Activated naive CD4-positive, alpha-beta T cell treated with anti-CD3 and anti-CD28 coated beads for 36 hours (primary cell): ENCODE data around the gene TNIP3. TPM values are rescaled to one million over a fixed set of nuclear protein-coding genes. Genes with fewer than 3 reads are reported as not detected.

Source experiments
- CTCF ChIA-PET: fragments of 350-600 bp; sonication (Branson Sonifier 250); formaldehyde crosslinking; loops from one replicate; lab custom pipeline; 2021; ENCODE audit warnings: antibody characterized with exemption; lab: Charles Lee
- DNase-seq: peaks from one replicate; pipeline ENCODE4 v3.0.0-alpha.2; 2020
- H3K27ac Mint-ChIP-seq: one replicate; pipeline ENCODE4 v1.8.0; 2021; ENCODE audit warnings: mild to moderate bottlenecking, mixed read lengths
- H3K27me3 Mint-ChIP-seq: one replicate; pipeline ENCODE4 v1.8.0; 2021; ENCODE audit warnings: low read depth, mixed read lengths
- H3K36me3 Mint-ChIP-seq: one replicate; pipeline ENCODE4 v1.8.0; 2021; ENCODE audit warnings: low read depth, mixed read lengths
- H3K4me1 Mint-ChIP-seq: one replicate; pipeline ENCODE4 v1.8.0; 2021; ENCODE audit warnings: low read depth, mixed read lengths
- H3K4me3 Mint-ChIP-seq: one replicate; pipeline ENCODE4 v1.8.0; 2021; ENCODE audit warnings: mild to moderate bottlenecking, moderate library complexity, mixed read lengths
- H3K9me3 Mint-ChIP-seq: one replicate; pipeline ENCODE4 v1.8.0; 2021; ENCODE audit warnings: mixed read lengths
- intact Hi-C: fragments of 100-400 bp; cut with micrococcal nuclease; formaldehyde crosslinking; loops from one replicate; pipeline ENCODE4 v1.15.1; 2023
- total RNA-seq, 2 experiments: library from RNA; stranded (reverse); gene quantifications; one replicate each; pipeline ENCODE4 v1.2.3, GENCODE V29; 2021

TNIP3 gene
- total RNA-seq, 2 experiments from 2014 or later, result 1.8 to 2.7 TPM

DNA sequence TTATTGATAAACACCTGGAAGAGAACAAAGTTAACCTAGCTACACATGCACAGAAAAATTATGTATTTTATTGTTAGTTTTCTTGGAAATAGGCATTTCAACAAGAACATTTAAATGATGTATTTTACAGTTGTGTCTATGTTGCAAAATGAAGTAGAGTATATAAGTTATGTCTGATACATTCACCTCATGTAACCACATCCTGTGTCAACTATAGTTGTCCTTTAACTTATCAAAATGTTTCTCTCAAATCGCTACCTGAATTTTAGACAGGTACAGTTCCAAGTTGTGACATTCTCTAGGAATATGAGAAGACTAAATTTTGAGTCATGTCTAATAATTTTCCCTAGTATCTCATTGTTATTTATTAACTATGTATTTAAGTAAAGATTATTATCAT is 27.2 kb upstream of the TNIP3 start:
- no peak overlapping the region for H3K4me3 Mint-ChIP-seq
- no peaks in the 10 kb centered on the region for H3K36me3 Mint-ChIP-seq
- H3K27me3 Mint-ChIP-seq, result no peaks in the 10 kb centered on the region
- H3K4me1 Mint-ChIP-seq, result peaks cover 49% of the 10 kb centered on the region
- H3K9me3 Mint-ChIP-seq, result no peaks in the 10 kb centered on the region
- DNase-seq, result no peak
- intact Hi-C loops, result loop anchor here (2.0 to 5.0 kb wide), 4 partner anchors 466 to 1035 kb away; partner anchors contain the start of gene ANXA5
- CTCF ChIA-PET, result interaction anchor here (1.1 to 5.5 kb wide), 17 partner anchors 8 to 120 kb away, joined by 3 to 86 read pairs (median 18); no protein-coding TSS in a partner anchor
- no peak overlapping the region for H3K27ac Mint-ChIP-seq

DNA sequence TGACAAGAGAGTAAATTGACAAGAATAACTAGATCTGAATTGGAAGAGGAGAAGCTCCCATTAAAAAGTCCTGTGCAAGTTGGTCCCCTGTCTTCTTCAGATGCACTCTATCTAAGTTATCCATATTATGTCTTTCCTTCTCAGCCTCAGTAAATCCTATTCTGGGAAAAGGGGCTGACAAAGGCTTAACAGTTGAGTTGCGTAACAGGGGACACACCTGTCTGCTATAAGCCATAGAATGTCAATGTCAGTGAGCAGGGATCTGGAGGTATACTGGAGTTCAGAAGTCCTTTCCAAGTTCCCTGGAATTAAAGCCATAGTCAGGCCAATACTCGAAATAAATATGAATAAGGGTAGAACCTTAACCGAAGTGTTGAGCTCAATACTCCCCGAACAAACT is 26.3 kb upstream of the TNIP3 start:
- Mint-ChIP-seq H3K4me1 (peaks cover 52% of the 10 kb centered on the region), H3K36me3 (no peaks in the 10 kb centered on the region), H3K27me3 (no peaks in the 10 kb centered on the region), H3K27ac (peak overlapping the region; percentile 51), H3K4me3 (no peak overlapping the region), H3K9me3 (no peaks in the 10 kb centered on the region)
- DNase-seq, result no peak
- CTCF ChIA-PET, result interaction anchor here (1.0 to 5.5 kb wide), 11 partner anchors 8 to 118 kb away, joined by 3 to 86 read pairs (median 5); no protein-coding TSS in a partner anchor
- intact Hi-C loops, result loop anchor here (1.0 to 5.0 kb wide), 6 partner anchors 8 to 1034 kb away; partner anchors contain the start of gene ANXA5

DNA sequence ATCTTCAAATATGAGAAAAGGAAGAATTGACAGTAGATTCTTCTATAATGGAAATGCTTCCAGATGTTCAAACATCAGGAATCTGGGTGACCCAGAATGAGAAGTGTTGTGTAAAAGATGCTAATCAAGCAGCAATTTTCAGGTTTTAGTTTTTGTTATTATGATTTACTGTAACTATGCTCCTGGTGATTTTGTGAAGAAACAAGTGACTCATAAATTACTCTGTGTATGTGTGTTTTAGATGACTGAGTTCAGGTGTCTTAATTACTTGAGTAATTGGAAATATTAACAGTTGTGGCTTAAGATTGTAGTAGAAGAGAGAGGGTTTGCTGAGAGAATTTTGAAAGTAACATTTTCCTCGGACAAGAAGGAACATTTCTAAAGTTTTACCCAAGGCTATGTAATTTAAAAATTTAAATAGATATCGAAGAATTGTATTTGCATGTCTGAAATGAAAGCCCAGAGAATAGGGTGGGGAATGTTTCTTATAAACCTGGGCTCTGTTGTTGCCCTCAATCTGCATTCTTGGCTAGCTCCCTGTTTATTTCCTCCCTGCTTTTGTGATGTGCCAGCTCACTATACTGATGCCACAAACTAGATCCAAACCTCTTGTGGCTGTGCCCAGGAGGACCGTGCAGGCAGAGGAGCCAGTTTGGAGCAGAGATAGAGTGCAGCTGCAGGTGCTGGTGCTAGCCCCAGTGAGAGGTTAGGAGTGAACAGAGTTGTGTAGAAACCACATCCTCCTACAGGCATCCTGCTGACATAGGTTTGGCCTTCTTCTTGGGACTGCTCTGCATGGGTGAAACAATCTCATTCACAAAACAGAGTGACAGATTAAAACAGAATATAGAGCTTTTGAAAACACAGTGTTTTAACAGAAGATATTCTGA is 25.4 kb upstream of the TNIP3 start:
- H3K36me3 Mint-ChIP-seq, result no peaks in the 10 kb centered on the region
- no peak overlapping the region for H3K4me3 Mint-ChIP-seq
- CTCF ChIA-PET, result interaction anchor here (0.6 to 5.5 kb wide), 9 partner anchors 11 to 372 kb away, joined by 3 to 86 read pairs (median 5); no protein-coding TSS in a partner anchor
- DNase-seq, result peak; percentile 70
- H3K27ac Mint-ChIP-seq, result peak overlapping the region; percentile 51
- no peaks in the 10 kb centered on the region for H3K9me3 Mint-ChIP-seq
- intact Hi-C loops, result loop anchor here (1.0 to 10.0 kb wide), 8 partner anchors 7 to 1265 kb away; partner anchors contain the start of genes ANXA5 and IL2
- peaks cover 49% of the 10 kb centered on the region for H3K4me1 Mint-ChIP-seq
- no peaks in the 10 kb centered on the region for H3K27me3 Mint-ChIP-seq

DNA sequence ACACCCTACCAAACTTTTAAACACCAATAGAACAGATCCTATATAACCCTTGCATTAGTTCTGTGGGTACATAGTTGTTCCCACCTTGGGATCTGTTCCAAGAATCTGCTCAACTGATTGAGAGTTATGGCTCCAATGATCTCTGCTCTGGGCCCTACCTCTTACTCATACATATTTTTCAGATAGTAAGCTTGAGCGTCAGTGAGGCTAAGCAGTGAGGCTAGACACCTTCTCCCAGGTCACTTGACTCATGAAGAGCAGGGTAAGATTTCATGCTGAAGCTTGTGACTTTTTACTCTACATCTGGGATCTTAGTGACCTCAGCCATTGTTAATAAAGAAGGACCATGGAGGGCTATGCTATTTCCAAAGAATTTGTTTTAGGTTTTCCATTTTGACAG is 23.1 kb upstream of the TNIP3 start:
- Mint-ChIP-seq H3K4me3 (no peak overlapping the region), H3K36me3 (no peaks in the 10 kb centered on the region), H3K27ac (no peak overlapping the region), H3K4me1 (peaks cover 54% of the 10 kb centered on the region), H3K27me3 (no peaks in the 10 kb centered on the region), H3K9me3 (no peaks in the 10 kb centered on the region)
- no peak for DNase-seq
- intact Hi-C loops, result loop anchor here (10.0 kb wide), 1 partner anchor 1268 kb away; the partner anchor contains the start of gene IL2
- CTCF ChIA-PET, result interaction anchor here (1.1 to 1.6 kb wide), 2 partner anchors 9 to 33 kb away, joined by 3 to 4 read pairs; no protein-coding TSS in a partner anchor

DNA sequence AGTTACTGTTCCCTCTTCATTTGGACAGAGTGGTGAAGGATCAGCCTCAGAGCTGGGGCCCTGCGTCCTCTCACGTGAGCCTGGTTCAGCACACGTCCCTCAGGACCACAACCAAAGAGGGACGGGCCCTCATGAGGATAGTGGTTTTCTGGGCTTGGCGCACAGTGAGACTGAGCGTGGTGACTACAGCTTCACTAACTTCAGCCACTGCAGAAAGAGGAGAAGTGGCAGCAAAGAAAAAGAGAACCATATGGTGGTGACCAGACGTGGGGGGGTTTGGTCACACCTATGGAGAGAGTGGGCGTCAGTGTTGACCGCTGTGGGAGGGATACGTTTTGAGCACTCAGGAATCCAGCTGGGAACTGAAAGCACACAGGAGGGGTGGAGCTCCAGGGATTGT is 21.8 kb upstream of the TNIP3 start:
- Mint-ChIP-seq H3K27me3 (no peaks in the 10 kb centered on the region), H3K27ac (no peak overlapping the region), H3K4me3 (no peak overlapping the region), H3K4me1 (peaks cover 53% of the 10 kb centered on the region), H3K9me3 (no peaks in the 10 kb centered on the region), H3K36me3 (no peaks in the 10 kb centered on the region)
- CTCF ChIA-PET, result interaction anchor here (0.7 to 1.6 kb wide), 2 partner anchors 7 to 14 kb away, joined by 3 to 4 read pairs; no protein-coding TSS in a partner anchor
- intact Hi-C loops, result loop anchor here (10.0 kb wide), 1 partner anchor 1269 kb away; the partner anchor contains the start of gene IL2
- no peak for DNase-seq

DNA sequence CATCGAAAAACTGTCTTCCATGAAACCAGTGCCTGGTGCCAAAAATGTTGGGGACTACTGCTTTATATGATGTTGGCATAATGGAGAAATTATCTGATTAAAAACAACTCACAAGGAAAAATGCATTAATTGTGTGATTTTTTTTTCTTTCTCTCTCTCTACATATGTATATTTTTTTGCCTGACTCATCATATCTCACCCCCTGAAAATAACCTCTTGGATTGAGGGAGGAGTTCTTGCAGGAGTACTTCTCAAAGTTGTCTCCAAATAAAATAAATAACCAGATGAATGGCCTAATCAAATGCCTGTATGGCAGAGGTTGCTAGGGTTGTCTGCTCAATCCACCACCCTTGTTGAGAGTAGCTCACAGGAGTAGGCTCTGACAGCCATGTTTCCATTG is 19.9 kb upstream of the TNIP3 start:
- CTCF ChIA-PET, result interaction anchor here (2.7 kb wide), 1 partner anchor 8 kb away, joined by 18 read pairs; no protein-coding TSS in a partner anchor
- Mint-ChIP-seq H3K27me3 (no peaks in the 10 kb centered on the region), H3K36me3 (peaks cover 4% of the 10 kb centered on the region), H3K9me3 (no peaks in the 10 kb centered on the region), H3K4me3 (no peak overlapping the region), H3K27ac (no peak overlapping the region), H3K4me1 (peaks cover 52% of the 10 kb centered on the region)
- intact Hi-C loops, result loop anchor here (10.0 kb wide), 1 partner anchor 1271 kb away; the partner anchor contains the start of gene IL2
- DNase-seq, result no peak

DNA sequence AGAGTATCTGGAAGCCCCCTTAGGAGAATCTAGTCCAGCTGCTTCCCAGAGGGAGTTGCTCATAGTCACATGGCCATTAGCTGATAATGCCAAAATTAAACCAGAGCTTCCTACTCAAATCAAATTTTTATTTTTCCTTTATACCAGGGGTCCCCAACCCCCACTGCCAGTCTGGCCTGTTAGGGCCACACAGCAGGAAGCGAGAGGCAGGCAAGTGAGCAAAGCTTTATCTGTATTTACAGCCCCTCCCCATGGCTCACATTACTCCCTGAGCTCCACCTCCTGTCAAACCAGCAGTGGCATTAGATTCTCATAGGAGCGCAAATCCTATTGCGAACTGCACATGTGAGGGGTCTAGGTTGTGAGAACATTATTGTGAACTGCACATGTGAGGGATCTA is 19.2 kb upstream of the TNIP3 start:
- no peak overlapping the region for H3K27ac Mint-ChIP-seq
- no peak overlapping the region for H3K4me3 Mint-ChIP-seq
- no peaks in the 10 kb centered on the region for H3K27me3 Mint-ChIP-seq
- peaks cover 54% of the 10 kb centered on the region for H3K4me1 Mint-ChIP-seq
- intact Hi-C loops, result loop anchor here (10.0 kb wide), 1 partner anchor 1271 kb away; the partner anchor contains the start of gene IL2
- no peak for DNase-seq
- CTCF ChIA-PET, result interaction anchor here (1.4 to 2.7 kb wide), 4 partner anchors 9 to 124 kb away, joined by 3 to 18 read pairs (median 4); no protein-coding TSS in a partner anchor
- H3K36me3 Mint-ChIP-seq, result peaks cover 4% of the 10 kb centered on the region
- no peaks in the 10 kb centered on the region for H3K9me3 Mint-ChIP-seq

DNA sequence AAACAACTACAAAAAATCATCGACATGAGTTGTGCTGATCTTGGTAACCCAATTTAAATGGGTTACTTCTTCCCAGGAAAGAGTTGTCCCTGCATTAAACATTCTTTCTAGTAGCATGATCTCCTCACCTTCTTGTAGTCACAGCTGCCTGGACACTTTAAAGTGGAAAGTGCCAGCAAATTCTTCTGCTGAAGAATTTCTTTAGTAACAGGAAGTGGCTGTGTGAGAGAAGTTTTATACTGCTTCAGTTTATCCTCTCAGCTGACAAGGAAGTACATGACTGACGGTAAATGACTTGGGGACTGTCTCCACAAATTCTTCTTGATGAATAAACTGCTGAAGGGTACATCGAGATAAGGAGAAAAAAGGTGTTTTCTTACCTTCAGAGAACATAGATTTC is 18.2 kb upstream of the TNIP3 start:
- intact Hi-C loops, result loop anchor here (1.0 to 10.0 kb wide), 6 partner anchors 8 to 1273 kb away; partner anchors contain the start of genes IL2 and MAD2L1
- CTCF ChIA-PET, result interaction anchor here (1.0 to 2.7 kb wide), 5 partner anchors 8 to 125 kb away, joined by 3 to 18 read pairs (median 3); no protein-coding TSS in a partner anchor
- Mint-ChIP-seq H3K36me3 (peaks cover 7% of the 10 kb centered on the region), H3K4me3 (peak overlapping the region; percentile 71), H3K27ac (peak overlapping the region; percentile 91), H3K4me1 (peaks cover 60% of the 10 kb centered on the region), H3K27me3 (no peaks in the 10 kb centered on the region), H3K9me3 (no peaks in the 10 kb centered on the region)
- DNase-seq, result peak; percentile 30

DNA sequence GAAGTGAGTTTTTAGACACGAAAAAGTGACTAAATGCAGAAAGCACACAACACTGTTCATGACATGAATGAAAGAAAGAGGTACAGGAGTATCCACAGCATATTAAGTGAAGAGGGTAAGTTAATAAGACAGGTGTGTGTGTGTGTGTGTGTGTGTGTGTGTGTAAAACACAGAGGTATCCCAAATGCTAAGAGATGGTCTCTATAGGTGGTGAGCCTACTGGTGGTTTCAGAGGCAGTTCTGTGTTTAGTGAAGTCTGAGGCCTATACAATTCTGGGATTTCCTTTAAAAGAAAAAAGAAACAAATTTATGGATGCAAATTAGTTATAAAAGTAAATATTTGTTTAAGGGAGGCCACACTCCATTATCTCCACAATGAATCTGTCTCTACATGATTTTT is 17.4 kb upstream of the TNIP3 start:
- peak overlapping the region; percentile 85 for H3K27ac Mint-ChIP-seq
- CTCF ChIA-PET, result interaction anchor here (1.0 kb wide), 1 partner anchor 9 kb away, joined by 3 read pairs; no protein-coding TSS in a partner anchor
- DNase-seq, result no peak
- H3K27me3 Mint-ChIP-seq, result no peaks in the 10 kb centered on the region
- H3K36me3 Mint-ChIP-seq, result peaks cover 7% of the 10 kb centered on the region
- peaks cover 65% of the 10 kb centered on the region for H3K4me1 Mint-ChIP-seq
- no peaks in the 10 kb centered on the region for H3K9me3 Mint-ChIP-seq
- peak overlapping the region; percentile 56 for H3K4me3 Mint-ChIP-seq
- intact Hi-C loops, result loop anchor here (1.0 to 10.0 kb wide), 4 partner anchors 17 to 1273 kb away; partner anchors contain the start of genes IL2 and TNIP3

DNA sequence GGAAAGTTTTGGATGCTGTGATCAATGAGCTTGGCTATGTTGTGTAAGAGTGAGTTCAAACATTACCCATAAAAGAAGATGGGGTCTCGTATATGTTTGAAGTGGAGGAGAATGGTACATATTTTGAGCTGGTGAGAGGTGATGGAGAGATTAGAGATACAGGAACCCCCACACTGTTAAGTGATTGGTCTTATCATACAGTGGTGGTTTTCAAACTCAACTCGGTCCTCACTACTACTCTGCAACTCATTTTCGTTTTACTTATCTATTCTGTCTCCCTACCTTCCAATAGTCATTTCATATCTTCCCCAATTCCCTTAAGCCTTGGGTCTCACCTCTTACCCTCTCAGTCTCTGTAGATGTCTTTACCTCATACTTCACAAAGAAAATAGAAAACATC is 16.4 kb upstream of the TNIP3 start:
- Mint-ChIP-seq H3K4me1 (peaks cover 70% of the 10 kb centered on the region), H3K9me3 (no peaks in the 10 kb centered on the region), H3K27ac (peak overlapping the region; percentile 85), H3K27me3 (no peaks in the 10 kb centered on the region), H3K36me3 (peaks cover 7% of the 10 kb centered on the region), H3K4me3 (peak overlapping the region; percentile 56)
- intact Hi-C loops, result loop anchor here (2.0 to 10.0 kb wide), 3 partner anchors 16 to 1274 kb away; partner anchors contain the start of genes IL2 and TNIP3
- no peak for DNase-seq
- CTCF ChIA-PET, result interaction anchor here (1.2 kb wide), 1 partner anchor 12 kb away, joined by 9 read pairs; no protein-coding TSS in a partner anchor

DNA sequence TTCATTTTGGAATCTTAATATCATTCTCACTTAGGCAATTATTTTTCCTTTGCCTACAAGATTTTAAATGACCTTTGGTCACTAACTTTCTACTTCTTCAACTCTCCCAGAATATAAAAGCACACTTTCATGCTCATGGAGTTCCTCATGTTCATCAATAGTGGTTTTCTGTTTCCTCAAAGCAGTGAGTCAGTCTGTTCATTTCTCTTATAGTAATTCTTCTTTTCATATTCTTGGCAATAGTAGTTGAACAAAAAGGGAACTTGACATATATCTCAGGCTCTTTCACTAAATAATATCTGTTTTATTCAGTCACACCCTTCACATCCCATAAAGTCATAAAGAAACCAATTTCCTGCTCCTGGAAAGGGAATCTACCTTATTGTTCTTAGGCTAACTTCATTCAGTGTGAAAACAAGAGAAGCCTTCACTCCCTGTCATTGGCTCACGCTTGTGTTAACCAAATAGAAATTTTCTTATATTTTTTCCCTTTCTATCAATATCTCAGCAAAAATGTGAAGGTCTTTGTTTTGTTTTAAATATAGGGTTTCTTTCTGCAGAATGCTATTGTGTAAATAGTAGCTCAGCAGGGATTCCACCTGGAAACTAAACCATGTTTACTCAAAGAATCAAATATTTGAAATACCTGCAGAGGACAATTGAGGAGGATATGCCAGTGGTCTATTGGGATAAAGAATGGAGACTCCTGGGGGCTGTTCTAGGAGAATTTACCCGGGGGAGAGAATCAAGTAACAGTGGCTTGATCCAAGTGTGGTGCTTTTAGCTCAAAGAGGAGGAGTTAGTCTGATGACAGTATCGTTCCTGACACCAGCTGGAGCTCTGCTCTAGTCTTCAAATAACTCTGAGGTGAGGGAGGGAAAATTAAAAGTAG is 13.4 kb upstream of the TNIP3 start:
- peak overlapping the region; percentile 27 for H3K27ac Mint-ChIP-seq
- intact Hi-C loops, result no loop called here
- CTCF ChIA-PET, result interaction anchor here (0.5 to 2.4 kb wide), 9 partner anchors 9 to 130 kb away, joined by 3 to 15 read pairs (median 4); no protein-coding TSS in a partner anchor

More for the DNA sequence above, 13.4 kb upstream of the TNIP3 start:
- no peaks in the 10 kb centered on the region for H3K27me3 Mint-ChIP-seq
- no peak for DNase-seq
- H3K4me1 Mint-ChIP-seq, result peaks cover 69% of the 10 kb centered on the region
- peaks cover 7% of the 10 kb centered on the region for H3K36me3 Mint-ChIP-seq
- H3K9me3 Mint-ChIP-seq, result no peaks in the 10 kb centered on the region
- H3K4me3 Mint-ChIP-seq, result peak overlapping the region; percentile 1
